Ishikawa (cell line): ENCODE data around the gene CLDN12.

Experiments used
- RAD21 ChIP-seq: IDR thresholded peaks from 2 replicates; pipeline ENCODE4 v1.6.1; 2012; ENCODE audit warnings: low read depth
- REST ChIP-seq: IDR thresholded peaks from 2 replicates; pipeline ENCODE4 v1.6.1; 2012; ENCODE audit warnings: low read depth, mild to moderate bottlenecking
- TAF1 ChIP-seq: IDR thresholded peaks from 2 replicates; pipeline ENCODE4 v1.6.1; 2012; ENCODE audit warnings: low read depth, mild to moderate bottlenecking
- USF1 ChIP-seq: IDR thresholded peaks from 2 replicates; pipeline ENCODE4 v1.6.1; 2012

GRCh38 chr7:90433221-90433620 is 30.0 kb downstream of the CLDN12 start:
- no peak for TF ChIP-seq RAD21
- TF ChIP-seq REST = no peak
- TF ChIP-seq TAF1 = no peak
- no peak for TF ChIP-seq USF1
